SH-SY5Y (cell line): Measurements from ENCODE around the gene HOXA1.

Source experiments
- GATA2 ChIP-seq: IDR thresholded peaks from 2 replicates; pipeline ENCODE4 v1.6.1; 2011; ENCODE audit warnings: mild to moderate bottlenecking, low read depth, low read length
- GATA3 ChIP-seq: IDR thresholded peaks from 2 replicates; pipeline ENCODE4 v1.6.1; 2011; ENCODE audit warnings: low read depth, mild to moderate bottlenecking, low read length, moderate library complexity

GRCh38 chr7:27124096-27124901, 28.5 kb upstream of the HOXA1 start:
- TF ChIP-seq GATA3 (no peak), GATA2 (no peak)
